ENCODE data around the gene UQCC2.

DNA sequence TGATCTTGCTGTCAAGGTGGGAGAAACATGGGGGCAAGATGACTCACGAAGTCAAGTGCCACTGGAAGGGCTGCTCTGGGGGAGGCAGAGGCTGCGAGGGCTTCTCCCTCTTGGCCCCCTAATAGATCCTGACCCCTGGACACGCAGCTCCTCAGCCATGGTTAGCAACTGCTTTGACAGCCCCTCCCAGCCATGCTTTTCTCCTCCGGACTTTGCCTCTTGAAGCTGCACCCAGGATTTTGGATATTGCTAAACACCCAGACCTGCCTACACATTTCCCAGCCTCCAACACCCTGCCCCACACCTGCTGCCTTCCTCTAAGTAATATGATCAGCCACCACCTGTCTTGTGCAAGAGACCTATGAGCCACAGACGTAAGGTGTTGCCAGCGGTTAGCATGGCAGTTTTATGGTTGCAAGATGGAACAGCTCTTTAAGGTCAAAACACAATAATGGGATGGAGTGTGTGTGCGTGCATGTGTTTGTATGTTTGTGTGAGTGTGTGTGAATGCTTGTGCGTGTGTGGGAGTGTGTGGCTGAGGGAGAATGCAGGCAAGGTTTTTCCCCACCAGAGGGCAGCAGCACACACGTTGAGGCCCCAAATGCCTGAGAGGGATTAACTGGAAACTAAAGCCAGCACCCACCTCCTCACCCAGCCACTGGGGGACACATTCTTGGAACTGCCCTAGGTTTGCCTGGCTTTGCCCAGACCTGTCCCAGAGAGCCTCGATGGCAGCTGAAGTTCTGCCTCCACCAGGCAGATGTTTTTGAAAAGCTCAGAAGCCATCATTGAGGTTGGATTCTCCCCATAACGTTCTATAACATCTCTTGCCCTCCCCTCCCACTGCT, 32.7 kb upstream of the UQCC2 start:
- TF ChIP-seq, protein P1, sequence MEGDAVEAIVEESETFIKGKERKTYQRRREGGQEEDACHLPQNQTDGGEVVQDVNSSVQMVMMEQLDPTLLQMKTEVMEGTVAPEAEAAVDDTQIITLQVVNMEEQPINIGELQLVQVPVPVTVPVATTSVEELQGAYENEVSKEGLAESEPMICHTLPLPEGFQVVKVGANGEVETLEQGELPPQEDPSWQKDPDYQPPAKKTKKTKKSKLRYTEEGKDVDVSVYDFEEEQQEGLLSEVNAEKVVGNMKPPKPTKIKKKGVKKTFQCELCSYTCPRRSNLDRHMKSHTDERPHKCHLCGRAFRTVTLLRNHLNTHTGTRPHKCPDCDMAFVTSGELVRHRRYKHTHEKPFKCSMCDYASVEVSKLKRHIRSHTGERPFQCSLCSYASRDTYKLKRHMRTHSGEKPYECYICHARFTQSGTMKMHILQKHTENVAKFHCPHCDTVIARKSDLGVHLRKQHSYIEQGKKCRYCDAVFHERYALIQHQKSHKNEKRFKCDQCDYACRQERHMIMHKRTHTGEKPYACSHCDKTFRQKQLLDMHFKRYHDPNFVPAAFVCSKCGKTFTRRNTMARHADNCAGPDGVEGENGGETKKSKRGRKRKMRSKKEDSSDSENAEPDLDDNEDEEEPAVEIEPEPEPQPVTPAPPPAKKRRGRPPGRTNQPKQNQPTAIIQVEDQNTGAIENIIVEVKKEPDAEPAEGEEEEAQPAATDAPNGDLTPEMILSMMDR (conservative IDR thresholded peaks at IDR 0.05) = peak; percentile 98
- TF ChIP-seq ZFX (IDR thresholded peaks at IDR 0.05) = no peak

Data from C4-2B (cell line).